GM21619 (cell line): Measurements from ENCODE around the gene NCOR1.

Source experiments
- ATAC-seq: cut with Tn5 transposase; IDR thresholded peaks from one replicate; pipeline ENCODE4 v1.9.1; 2021; ENCODE audit not compliant: unreplicated experiment

Gene NCOR1

DNA sequence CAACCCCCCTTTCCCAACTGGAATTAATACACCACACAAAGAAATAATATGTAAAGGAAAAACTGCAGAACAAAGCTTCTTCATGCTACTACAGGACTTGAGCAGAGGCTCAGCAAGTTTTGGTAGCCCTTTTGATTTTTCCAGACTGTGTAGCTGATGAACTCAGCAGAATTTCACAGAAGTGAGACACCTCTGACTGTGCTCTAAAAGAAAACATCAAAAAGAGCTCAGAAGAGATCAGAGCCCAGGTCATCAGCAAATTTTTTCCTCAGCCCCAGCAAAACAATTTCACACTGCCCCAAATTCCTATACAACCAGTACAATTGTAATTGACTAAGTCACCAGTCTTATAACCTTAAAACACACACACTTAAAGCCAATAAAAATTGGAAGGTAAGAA, 177.7 kb downstream of the NCOR1 start:
- no peak for ATAC-seq

DNA sequence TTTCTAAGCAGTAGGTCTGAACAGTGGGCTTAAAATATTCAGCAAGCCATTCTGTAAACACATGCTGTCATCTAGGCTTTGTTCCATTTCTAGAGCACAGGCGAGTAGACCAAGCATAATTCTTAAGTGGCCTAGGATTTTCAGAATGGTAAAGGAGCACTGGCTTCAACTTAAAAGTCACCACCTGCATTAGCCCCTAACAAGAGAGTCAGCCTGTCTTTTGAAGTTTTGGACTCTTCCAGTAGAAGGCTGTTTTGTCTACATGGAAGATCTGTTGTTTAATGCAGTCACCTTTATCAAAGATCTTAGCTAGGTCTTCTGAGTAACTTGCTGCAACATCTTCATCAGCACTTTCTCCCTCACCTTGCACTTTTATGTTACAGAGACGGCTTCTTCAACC, 179.1 kb downstream of the NCOR1 start:
- no peak for ATAC-seq

DNA sequence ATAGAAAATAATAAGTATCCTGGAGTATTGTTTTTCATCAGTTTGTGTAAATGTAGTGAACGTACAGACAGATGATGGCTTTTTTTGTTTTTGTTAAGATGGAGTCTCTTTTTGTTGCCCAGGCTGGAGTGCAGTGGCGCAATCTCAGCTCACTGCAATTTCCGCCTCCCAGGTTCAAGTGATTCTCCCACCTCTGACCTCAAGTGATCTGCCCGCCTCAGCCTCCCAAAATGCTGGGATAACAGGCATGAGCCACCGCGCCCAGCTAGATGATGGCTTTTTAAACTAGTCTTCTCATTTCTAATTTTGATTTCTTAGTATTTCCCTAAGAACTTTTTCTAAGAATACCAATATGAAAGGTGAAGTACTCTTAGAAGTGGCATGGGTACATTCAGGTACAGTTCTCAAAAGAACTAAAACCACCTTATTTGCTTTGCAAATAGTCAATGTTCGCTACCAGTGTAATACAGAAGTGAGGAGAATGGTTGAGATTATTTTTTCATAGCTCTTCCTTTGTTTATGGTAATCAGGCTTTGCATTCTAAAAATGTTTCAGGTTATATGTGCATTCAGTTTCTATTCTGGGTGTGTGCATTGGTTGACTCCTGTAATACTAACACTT, 181.5 kb downstream of the NCOR1 start:
- ATAC-seq: no peak

DNA sequence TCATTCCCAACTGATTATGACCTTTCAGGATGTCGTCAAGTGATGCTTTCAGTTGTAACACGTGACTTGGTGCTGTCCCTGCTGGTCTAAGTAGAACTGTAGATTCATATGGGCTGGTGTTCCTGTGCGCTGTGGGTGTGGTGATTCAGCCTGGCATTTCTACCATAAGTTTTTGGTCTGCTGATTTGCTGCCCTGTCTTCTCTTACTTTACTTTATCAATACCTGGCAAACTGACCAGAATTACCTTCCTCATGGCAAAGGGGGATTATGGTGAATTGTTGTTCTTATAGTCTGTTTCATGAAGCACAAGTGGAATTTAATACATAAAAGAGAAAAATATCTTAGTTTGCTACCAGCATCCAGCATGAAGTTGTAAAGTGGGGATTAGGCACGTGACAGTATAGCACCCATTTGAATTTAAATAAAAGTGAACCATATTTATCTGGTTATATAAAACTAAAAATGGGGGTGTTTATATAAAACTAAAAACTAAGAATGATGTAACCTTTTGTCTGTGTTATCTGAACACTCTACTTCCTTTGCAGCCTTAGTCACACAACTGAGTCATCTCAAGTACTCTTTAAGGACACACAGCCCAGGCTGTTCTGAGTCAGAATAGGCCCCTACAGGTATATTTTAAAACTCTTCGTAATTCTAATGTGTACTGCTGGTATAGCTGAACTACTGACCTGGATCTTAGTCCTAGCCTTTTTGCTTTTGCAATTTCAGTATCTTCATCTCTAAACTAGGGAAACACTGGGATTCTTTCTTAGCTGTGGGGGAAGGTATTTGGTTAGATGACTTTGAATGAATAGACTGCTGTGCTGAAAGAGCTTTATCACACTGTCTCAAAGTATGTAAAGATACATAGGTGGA, 187.4 kb downstream of the NCOR1 start:
- ATAC-seq: peak; percentile 96

DNA sequence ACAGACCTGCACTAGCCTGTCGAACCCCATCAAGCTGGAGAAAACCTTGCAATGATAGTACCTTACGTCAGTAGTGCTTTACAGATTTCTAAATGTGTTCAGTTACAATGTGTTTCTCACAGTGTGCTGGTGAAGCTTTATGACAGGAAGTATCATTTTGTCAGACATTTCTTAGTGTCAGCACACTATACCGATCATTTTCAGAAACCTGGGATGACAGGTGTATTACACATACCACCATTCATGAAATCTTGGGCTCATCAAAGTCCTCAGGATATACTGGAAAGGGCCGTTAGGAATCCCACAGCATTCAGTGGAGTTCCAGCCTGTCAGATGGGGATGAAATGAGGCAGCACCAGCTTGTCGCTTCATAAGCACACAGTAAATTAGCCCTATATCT, 188.4 kb downstream of the NCOR1 start:
- no peak for ATAC-seq

DNA sequence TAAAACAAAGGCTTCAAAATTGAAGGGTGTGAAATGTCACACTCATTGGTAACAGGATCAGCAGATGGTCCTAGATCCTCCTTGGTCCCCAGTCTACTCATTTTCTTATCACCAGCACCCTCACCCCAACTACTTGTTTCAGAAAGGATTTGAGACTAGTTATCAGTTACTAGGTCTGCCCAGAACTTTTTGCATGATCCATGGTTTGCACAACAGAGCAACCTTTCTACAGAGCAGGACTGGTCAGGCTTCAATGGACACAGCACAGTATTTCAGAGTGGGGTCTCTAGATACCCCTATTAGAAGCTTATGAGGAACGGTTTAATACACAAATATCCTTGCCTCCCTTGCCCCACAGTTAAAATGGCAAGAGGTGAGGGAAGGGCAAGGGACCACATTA, 190.1 kb downstream of the NCOR1 start:
- ATAC-seq: no peak

DNA sequence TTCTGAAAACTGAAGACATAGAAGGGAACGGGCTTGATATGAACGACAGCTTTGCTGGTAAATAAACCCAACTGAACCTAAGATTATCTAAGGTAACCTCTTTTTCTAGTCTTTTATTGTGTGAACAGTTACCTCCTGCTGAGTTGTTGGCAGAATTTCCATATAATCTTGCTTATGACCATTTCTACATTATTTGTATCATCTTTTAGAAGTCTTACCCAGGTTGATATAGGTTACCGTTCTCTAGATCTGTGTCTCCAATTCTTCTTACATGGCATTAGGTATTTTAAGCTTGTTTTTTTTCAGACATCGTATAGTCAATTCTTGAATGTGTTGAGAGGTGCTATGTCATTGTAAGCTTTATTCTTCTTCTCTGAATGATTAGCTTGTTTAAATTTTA, 191.5 kb downstream of the NCOR1 start:
- ATAC-seq: no peak

DNA sequence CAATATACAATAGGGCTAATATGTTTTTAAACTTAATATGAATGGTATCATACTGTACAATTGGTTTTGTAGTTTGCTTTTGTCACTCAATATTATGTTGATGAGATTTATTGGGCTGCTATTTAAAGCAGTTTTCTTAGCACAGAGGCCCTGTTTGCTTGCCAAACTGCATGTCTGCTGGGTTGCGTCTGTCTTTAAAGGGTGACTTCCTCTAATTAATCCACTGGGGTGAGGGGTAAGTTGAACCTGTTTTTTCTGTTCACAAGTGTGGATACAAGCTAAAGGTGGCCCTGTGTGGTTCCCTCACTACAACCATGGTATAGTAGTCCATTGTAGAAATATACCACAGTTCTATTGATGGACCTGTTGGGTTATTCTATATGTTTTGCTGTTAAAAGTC, 196.0 kb downstream of the NCOR1 start:
- ATAC-seq: no peak

DNA sequence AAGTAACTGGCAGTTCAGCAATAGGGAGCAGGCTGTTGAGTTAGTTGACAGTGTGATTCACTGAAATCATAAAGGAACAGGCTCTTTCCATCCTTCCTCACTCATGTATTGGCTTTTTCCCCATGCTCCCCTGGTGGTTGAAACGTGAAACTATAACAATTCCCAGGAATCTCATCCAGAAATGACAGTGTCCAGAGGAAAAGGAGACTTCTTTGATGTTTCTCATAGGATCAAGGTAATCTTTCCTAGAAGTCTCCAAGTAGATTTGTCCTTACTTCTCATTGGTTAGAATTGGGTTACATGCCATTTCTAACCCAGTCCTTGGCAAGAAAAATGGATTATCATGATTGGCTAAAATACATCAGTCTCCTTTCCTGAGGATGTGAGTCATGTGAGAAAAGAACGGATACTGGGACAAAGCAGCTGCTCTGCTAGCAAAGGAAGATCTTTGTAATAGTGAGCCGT, 201.4 kb downstream of the NCOR1 start:
- ATAC-seq: no peak

DNA sequence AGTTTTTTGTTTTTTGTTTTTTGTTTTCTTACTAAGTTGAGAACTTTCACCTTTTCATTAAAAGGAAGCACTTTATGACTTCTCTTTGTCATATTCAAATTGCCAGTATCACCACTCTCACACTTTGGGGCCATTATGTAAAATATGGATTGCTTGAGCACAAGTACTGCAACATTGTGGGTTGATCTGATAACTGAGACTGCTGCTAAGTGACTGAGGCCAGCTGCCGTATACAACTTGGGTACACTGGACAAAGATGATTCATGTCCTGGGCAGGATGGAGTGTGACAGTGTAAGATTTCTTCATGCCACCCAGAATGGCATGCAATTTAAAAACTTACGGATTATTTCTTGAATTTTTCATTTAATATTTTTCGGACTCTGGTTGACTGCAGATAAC, 207.9 kb downstream of the NCOR1 start:
- ATAC-seq: no peak

DNA sequence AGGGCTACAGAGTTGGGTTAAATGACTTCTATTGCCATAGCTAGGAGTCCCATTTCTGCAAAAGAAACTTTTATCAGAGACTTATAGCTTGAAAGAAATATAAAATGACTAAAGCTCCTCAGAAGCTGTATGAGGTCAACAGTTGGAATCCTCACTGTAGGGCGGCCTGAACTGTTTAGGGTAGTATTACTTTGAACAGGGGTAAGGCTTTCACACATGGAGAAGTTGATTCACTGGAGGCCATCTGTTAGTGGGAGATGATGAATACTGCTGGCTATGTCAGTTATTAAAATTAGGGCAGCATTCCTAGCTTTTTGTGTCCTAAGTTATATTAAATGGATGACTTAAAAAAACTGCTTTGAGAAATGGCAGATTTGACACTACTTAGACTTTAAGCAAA, 209.7 kb downstream of the NCOR1 start:
- ATAC-seq: no peak

DNA sequence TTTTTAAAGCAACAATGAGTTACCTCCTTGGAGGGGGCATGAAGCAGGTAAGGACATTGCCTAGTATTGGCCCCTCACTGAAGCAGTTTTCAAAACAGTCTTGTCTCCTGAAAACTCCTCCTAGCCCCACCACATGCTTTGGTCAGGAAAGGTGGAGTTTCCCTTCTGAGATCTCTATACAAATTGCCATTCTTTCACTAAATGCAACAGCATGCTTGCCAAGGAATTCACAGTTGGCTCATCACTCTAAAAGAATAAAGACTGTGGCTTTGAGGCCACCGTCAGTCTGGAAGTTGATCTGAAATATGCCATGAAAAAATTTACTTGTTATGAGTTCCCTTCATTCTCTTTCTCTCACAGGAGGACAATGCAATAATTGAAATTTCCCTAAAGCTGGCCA, 211.5 kb downstream of the NCOR1 start:
- no peak for ATAC-seq

DNA sequence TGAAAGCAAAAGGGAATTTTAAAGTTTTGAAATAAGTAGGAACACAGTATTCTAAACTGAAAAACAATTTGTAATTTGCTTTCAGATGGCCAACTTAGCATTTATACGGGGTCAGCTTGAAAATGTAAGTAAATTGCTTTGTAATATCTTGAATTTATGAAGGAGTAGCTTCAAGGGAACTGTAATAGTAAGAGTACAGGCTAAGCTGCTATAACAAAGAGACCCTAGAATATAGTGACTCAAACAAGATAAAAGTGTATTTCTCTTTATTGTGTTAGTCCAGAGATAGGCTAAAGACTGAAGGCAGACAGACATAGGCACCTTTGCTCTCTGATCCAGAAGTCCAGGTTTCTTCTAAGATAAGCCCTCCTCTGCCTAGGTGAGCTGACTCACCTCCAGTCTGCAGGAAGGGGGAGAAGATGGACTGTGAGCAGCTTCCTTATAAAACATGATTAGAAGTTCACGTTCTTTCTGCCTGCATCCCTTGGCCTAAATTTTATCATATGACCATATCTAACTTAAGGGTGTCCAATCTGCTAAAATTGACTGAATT, 212.6 kb downstream of the NCOR1 start:
- ATAC-seq: no peak

DNA sequence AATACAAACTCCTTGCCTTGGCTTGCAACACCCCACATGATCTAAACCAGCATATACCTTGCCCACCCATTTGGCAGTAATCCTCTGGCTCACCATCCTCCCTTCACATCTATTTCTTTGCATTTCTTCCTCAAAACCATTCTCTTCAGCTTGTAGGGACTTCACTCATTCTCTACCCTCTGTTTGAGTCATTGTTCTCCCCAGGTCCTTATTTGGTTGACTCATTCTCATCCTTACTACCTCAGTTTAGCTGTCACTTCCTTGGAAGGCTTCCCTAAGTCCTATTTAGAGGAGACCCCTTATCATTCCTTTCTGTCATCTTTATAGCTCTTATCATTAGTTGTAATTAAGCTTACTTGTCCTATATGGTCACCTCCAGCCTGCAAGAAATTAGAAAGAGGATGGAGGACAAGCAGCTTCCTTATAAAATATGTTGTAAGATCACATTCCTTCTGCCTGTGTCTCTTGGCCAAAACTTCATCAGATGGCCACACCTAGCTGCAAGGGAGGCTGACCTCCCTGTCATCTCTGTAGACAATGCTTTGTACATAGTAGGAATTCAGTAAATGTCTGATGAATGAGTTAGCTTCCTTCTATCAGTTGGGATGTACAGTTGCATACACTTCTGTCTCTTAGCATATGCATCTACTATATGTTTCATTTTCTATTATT, 214.0 kb downstream of the NCOR1 start:
- ATAC-seq: no peak

DNA sequence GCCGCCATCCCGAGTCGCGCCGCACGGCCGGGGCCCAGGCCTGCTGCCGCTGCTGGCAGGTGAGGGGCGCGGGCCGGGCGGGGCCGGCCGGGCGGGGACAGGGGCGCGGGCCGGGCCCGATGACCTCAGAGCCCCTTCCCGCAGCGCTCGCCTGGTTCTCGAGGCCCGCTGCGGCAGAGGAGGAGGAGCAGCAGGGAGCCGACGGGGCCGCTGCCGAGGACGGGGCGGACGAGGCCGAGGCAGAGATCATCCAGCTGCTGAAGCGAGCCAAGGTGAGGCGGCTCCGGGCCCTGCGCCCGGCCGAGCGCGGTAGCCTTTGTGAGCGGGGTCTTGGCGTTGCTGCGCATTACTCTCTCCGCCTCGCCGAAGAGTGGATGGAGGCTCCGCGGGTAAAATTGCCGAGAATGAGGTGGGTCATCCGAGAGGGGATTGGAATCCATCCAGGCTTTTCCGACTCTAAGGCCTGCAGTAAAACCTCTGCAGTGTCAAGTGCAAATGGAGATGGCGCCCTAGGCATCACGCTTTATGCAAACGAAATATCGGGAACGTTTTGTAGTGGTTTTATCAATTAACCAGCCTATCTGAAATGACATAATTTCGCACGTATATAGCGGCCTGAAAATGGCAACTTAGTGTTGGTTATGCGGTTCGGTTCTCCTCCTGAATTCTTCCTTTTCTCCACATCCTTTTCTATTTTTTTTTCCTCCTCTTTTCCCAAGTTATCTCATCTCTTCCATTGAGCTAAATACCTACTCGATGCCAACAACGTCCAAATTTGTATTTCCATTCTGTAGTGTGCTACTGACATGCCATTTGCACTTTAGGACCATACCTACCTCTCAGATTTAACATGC, 215.1 kb downstream of the NCOR1 start:
- ATAC-seq: peak; percentile 31

DNA sequence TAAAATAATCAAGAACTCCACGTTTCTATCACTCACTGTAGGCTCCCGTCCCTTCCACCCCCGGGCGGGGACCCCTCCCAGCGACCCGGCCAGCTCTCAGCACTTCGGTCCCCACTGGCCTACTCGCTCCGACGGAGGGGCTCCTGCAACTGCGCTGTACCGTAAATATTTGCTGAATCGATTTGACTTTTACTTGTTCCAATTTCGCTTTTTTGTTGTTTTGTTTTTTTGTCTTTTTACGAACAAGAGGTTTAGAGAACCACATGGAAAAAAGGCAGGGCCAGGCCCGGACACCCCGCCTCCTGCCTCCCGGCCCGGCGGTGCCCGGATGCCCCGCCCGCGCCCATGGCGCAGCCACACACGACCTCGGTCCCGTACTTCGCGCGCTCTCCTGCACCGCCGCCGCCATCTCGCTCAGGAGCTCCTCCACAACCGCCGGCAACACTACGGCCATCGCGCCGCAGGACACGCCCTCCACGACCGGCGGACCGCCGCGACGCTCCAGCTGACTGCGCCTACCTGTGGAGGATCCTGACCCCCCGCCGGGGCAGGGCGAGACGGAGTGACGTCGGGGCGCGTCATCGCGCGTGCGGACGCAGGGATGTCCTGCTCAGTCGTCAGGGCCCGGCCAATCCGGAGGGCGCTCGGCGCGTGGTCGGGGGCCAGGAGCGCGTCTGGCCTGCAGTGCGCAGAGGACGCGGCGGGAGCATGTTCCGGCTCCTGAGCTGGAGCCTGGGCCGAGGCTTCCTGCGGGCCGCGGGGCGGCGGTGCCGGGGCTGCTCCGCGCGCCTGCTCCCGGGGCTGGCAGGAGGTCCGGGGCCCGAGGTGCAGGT, 216.0 kb downstream of the NCOR1 start, which contains the start of the genes TTC19 and ZSWIM7:
TSS of gene TTC19 (plus strand) at position 684 of the 833 bp plus-strand sequence. CDS start at position 709, 25 bp downstream.
TSS of gene ZSWIM7 (minus strand) at position 564 of the 833 bp plus-strand sequence. CDS start at position 454, 110 bp downstream.
- ATAC-seq: peak; percentile 92

DNA sequence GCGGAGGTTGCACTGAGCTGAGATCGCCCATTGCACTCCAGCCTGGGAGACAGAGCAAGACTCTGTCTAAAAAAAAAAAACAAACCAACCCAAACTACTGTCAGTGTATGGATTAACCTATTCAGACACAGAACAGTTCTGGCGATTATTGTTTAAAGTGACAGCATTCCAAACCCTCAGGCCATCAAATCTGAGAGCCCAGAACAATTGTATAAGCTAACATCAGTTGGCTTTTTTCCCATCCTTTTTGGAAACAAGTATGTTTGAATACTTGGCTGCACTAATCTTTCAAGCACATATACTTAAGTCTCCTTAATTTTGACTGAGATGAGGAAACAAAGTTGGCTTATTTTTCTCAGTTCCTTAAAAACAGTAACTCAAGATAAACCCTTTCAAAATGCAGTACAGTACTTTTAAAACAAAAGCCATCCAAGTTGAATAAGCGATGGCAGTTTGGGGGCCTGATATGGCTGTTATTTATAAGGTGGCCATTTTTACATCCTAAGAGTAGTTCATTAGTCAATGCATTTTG, 217.2 kb downstream of the NCOR1 start:
- no peak for ATAC-seq

DNA sequence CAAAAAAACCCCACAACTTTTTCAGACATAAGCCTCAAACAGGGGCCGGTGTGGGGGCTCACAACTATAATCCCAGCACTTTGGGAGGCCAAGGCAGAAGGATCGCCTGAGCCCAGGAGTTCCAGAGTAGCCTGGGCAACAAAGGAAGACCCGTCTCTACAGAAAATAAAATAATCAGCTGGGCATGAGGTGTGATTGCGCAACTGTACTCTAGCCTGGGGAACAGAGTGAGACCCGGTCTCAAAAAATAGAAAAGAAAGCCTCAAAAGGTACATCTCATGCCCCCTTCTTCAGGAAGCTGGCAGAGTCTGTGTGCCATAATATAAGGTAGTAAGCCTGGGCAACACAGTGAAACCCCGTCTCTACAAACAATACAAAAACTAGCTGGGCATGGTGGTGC, 219.0 kb downstream of the NCOR1 start:
- ATAC-seq: no peak
